Measurements from ENCODE around the gene MUC6.
"Not testable (repeated sequence)": the region's sequence is repeated elsewhere in the genome, so short reads cannot be mapped to it uniquely, and the experiment has no call there.

Gene MUC6

GRCh38 chr11:1022411-1022810 is 14.1 kb downstream of the MUC6 start:
- no peak for DNase-seq

- DNase-seq, result no peak
Measured at GRCh38 chr11:1020211-1020905, 16.2 kb downstream of the MUC6 start.

GRCh38 chr11:1019321-1019910 is 17.1 kb downstream of the MUC6 start:
- DNase-seq, result no peak

- DNase-seq, result no peak
Measured at GRCh38 chr11:1018091-1018490, 18.4 kb downstream of the MUC6 start.

GRCh38 chr11:1017269-1018005 is 19.1 kb downstream of the MUC6 start:
- DNase-seq, result no peak

- not testable (repeated sequence) for DNase-seq
Measured at GRCh38 chr11:1016610-1017126, 19.9 kb downstream of the MUC6 start.

GRCh38 chr11:1015826-1016545 is 20.5 kb downstream of the MUC6 start:
- DNase-seq, result no peak

- DNase-seq, result no peak
Measured at GRCh38 chr11:1015064-1015463, 21.5 kb downstream of the MUC6 start.

GRCh38 chr11:1014276-1014675 is 22.2 kb downstream of the MUC6 start:
- no peak for DNase-seq

- no peak for DNase-seq
Measured at GRCh38 chr11:1013631-1013935, 22.9 kb downstream of the MUC6 start.

GRCh38 chr11:1012740-1013630 is 23.5 kb downstream of the MUC6 start:
- no peak for DNase-seq

GRCh38 chr11:1012291-1012690 is 24.2 kb downstream of the MUC6 start:
- no peak for DNase-seq

GRCh38 chr11:1011320-1011698 is 25.2 kb downstream of the MUC6 start:
- DNase-seq, result no peak

GRCh38 chr11:1010551-1011319 is 25.8 kb downstream of the MUC6 start:
- no peak for DNase-seq

GRCh38 chr11:1009991-1010390 is 26.5 kb downstream of the MUC6 start:
- DNase-seq, result no peak

- DNase-seq, result no peak
Measured at GRCh38 chr11:1009371-1009770, 27.1 kb downstream of the MUC6 start.

- DNase-seq, result no peak
Measured at GRCh38 chr11:1008803-1009145, 27.7 kb downstream of the MUC6 start.

- no peak for DNase-seq
Measured at GRCh38 chr11:1008001-1008802, 28.3 kb downstream of the MUC6 start.

GRCh38 chr11:1007279-1007678 is 29.2 kb downstream of the MUC6 start:
- DNase-seq, result no peak

- DNase-seq, result no peak
Measured at GRCh38 chr11:1006762-1007161, 29.8 kb downstream of the MUC6 start.

GRCh38 chr11:1005928-1006327 is 30.6 kb downstream of the MUC6 start:
- DNase-seq, result no peak

All from fibroblast of skin of back (primary cell).